CD1c-positive myeloid dendritic cell (primary cell): ENCODE results near the gene ERBB4.

Experiments
- DNase-seq: peaks from one replicate; pipeline ENCODE4 v3.0.0-alpha.2; 2016; ENCODE audit errors: extremely low spot score

ERBB4 gene

DNA sequence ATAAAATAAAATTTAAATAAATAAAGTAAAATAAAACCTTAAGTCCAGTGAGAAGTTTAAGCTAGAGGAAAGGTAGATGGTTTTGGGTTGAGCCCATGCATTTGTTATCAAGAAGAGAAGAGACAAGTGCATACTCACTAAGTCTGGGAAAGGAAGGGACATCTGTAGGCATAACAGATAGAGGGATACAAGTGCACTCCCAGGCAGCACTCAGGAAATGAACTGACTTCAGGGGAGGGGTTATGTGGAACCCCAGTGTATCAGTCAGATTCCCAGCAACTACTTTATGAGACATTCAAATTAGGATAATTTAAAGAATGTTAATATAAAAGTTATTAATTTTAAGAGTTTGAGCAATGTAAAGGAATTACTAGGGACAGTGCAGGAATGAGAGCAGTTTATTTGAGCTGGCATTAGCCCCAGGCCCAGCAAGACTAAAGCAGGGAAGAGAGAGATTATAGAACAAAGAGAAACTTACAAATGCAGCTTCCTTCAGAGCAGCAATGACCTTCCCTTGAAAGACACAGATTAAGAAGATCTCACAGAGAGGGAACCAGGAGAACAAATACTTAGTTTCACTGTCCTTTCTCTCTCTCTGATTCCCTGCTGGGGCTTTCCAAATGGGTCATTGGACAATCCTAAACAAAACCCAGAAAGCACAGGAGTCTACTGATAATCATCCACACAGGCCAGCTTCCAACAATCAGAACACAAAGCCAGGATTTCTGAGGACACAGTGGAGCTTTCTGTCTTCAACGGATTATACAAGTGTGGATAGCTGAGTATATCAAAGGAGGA, 109.7 kb downstream of the ERBB4 start:
- no peak for DNase-seq

DNA sequence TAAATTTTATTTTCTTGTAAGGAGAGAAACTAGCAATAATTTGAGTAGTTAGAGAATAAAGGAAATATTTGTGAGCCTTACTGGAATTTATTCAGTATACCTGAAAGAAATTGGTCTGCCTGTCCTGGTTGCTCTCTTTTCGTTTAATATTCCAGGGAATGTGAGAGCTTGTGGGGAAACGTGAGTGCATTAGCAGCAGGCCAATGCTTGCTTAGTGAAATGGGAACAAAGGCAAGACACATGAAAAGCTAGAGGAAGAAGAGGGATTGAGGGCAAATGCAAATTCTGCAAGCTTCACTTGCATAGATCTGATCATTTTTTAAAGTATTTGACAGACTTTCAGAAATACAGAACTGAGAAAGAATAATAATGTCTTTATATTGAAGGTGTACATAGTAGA, 111.0 kb downstream of the ERBB4 start:
- DNase-seq = no peak

DNA sequence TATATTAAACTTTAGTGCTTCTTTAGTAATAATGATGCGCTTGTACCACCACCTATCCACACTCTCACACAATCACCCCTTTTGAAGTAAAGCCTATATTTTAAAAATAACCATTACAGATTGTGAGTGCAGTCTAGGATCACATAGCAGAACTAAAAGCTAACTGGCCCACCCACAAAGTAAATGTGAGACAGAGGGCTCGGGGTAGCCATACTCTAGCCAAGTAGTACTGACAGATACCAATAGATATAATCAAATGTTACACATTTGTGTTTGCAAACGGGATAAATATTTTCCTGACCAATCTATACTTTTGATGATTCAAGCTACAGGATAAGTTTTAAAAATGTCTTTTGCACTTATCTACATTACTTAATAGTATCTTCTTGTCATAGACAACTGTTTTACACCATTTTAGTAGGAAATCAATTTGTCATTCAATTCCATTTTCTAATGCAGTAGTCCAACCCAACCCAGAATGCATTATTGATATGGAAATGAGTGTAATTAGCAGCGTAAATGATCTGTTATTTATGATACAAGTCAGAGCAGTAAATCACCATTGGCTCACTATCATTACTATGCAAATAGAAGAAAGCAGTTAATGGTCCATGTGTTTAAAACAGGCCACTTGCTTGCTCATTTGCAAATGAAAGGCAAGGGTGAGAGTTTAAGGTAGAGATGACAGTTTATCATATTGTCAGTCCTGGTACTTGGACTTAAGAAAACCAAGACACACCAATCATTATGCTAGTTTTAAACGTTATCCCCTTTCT, 111.8 kb downstream of the ERBB4 start:
- no peak for DNase-seq

GRCh38 chr2:212424082-212424481, 114.5 kb downstream of the ERBB4 start:
- DNase-seq = no peak

DNA sequence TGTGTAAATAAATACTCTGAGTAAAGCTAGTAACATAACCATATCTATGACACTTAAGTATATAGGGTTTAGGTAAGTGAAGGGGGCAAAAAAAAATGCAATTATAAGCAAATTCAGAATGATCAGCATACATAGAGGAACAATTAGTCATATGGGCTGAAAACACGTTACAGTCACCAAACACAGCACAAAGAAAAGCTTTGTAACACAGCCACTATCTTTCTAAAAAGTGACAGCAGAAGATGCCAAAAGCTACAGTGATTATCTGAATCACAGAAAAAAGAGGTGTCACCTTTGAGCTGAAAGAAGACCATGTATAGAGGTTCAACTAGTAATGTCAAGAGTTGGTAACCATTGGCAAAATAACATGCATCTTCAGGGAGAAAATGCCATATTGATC, 115.5 kb downstream of the ERBB4 start:
- no peak for DNase-seq

GRCh38 chr2:212421556-212422334, 116.9 kb downstream of the ERBB4 start:
- no peak for DNase-seq

DNA sequence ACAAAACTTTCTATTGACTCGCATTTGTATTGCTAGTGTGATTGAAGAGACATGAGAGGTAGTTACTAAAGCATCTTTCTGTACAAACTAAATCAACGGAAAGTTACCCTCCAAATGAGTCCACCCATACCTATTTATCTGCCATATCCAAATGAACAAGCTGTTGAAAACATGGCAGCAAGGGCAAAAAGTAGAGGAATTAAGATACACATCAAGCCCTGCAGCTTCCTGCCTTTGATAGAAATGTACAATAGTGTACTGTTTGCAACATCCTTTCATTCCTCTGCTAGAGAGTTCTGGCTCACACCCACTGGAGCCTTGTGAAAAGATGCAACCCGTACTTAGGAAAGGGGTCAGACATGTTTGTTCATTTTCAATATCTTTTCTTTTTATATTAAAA, 122.5 kb downstream of the ERBB4 start:
- no peak for DNase-seq

DNA sequence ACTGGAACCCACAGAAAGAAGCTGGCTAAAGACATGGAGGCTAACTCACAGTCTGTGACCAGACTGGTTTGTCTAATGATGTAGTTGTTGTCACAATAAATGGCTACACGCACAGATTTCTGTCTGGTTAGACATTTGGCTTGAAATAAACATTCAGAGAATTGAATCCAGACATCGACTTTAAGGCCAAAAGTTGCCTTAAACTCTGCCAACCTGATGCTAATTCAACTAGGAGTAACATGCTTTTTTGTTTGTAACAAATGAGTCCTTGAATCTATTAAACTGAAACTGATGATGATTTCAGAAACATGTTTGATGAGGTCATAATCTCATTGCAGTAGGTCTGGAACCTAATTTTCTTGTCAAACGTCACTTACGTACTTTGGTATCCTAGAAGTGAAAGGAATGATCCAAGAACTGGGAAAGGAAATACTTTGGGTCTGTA, 123.8 kb downstream of the ERBB4 start:
- DNase-seq = no peak

DNA sequence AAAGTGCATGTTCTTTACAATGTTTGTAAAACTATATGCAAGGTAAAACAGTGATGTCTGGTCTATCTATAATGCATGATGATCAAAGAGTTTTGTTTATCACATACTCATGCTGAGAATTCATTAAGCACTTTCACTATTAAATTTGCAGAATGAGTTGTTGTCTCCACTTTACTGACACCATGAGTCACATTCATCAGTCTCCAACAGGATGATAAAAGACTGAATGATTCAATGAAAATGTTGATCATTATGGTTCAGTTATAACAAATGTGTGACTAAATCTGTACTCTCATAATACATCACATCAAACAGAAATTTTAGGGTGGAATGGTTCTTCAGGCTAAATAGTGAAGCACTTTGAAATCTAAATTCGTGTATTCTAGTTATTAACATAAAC, 129.0 kb downstream of the ERBB4 start:
- DNase-seq = no peak

DNA sequence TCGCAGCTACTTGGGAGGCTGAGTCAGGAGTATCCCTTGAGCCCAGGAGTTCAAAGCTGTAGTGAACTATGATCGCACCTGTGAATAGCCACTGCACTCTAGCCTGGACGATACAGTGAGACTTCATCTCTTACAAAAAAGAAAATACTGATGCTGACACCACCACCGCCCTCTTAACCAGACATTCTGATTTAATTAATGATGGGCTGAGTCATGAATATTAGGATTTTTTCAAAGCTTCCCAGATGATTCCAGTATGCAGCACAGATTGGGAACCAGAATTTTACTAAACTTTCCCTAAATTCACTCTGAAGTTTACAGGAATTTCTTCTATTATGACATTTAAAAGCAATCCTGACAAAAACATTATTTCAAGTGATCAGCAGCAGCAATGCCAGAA, 130.1 kb downstream of the ERBB4 start:
- no peak for DNase-seq

DNA sequence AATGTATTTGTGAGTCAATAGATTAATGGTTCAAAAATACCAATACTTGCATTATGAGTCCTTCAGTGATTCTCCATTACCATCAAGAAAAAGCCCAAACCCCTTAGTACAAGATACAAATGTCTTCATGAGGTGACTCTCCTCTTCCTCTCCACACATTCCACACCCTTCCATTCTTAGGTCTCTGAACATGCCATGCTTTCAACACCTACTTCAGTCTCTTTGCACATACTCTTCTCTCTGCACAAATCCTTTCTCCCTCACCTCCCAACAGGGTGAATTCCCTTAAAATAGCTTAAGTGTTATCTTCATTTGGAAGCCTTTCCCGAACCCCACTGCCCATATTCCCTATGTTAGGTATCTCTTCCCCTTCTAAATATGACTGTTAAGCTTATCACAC, 131.9 kb downstream of the ERBB4 start:
- DNase-seq = no peak

DNA sequence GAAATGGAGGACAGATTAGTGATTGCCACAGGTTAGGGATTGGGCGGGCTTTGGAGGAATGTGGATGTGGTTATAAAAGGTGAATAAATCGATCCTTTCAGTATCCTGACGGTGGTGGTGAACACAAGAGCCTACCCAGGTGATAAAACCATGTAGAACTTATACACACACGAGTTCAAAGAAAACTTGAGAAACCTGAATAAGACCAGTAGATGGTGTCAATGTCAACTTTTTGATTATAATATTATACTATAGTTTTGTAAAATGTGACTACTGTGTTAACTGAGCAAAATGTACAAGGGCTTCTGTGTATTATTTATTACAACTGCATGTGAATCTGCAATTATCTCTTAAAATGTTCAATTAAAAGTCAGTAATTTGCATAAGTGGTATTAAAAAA, 136.3 kb downstream of the ERBB4 start:
- DNase-seq = no peak

- no peak for DNase-seq
Measured at GRCh38 chr2:212398316-212398715, 140.3 kb downstream of the ERBB4 start.

DNA sequence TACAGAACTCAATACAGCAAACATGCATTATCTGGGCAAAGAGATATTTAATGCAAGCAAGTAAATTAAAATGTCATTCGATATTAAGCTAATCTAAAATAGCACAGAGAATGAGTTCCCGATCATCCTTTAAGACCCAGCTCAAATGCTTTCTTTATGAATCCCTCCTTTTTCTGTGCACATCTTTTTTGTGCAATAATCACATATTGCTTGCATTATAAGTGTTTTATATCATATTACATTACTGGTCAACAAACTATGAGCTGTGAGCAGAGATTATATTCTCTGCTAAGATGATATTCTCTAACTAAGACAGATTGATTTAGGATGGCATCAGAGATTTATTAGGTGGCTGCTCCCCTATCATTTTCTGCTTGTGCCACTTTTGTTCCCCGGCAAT, 146.1 kb downstream of the ERBB4 start:
- DNase-seq = no peak

- DNase-seq = no peak
Measured at GRCh38 chr2:212392043-212392442, 146.6 kb downstream of the ERBB4 start.

DNA sequence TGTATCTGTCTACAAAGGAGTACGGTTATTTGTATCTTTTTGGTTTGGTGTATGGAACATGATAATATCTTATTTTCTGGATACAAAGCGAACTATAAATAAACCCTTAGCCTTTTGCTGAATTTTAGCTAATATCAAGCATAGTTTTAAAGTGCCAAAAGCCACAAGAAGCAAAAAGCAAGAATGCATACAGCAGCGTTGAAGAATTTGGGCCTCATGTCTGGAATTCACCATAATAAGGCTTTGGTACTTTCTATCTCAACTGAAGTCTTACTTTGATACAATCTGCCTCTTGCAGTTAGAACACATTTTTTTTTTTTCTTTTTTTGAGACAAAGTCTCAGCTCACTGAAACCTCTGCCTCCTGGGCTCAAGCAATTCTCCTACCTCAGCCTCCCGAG, 151.5 kb downstream of the ERBB4 start:
- no peak for DNase-seq

DNA sequence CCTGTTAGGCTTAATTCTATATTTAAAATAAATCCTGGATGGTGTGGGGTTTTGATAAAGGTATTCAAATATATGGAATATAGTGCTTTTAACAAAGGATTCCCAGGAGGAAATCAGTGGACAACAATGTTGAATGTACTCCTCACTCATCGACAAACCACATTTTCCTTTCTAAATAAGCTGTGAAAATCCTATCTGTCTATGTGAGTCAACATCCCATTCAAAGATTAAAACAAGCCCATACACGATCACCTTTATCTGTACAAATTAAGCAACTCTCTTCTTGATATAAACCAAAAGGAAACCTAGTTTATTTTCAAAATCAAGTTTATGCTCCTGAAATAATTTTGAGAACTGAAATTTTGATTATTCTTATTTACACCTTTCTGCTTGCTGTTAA, 153.4 kb downstream of the ERBB4 start:
- no peak for DNase-seq

GRCh38 chr2:212384027-212384426, 154.6 kb downstream of the ERBB4 start:
- no peak for DNase-seq

- DNase-seq = no peak
Measured at GRCh38 chr2:212381428-212382102, 157.0 kb downstream of the ERBB4 start.

DNA sequence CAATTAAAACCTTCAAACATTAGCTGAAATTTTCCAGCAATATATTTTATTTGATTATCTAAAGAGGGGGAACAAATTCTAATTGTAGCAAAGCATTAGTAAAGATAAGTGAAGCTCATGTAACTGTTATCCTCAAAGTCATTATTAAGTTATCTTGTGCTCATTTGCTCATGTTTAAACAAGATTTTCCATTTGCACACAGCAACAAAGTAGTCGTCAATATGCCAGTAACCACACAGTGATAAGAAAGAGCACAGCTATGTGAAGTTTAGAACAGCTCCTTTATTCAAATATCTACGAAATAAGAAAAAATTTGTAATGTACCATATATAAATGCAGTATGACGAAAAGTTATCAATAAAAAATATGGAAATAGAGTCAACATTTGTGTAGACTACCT, 159.5 kb downstream of the ERBB4 start:
- DNase-seq = no peak

GRCh38 chr2:212367431-212367830, 171.2 kb downstream of the ERBB4 start:
- no peak for DNase-seq
